GM23248 (cell line): ENCODE measurements around the gene SMC1B.

Experiments used
- EZH2 ChIP-seq: fragments of 200-600 bp; sonication (generic); IDR thresholded peaks from 2 replicates; pipeline ENCODE4 v1.6.1; 2018; ENCODE audit warnings: antibody characterized with exemption, mild to moderate bottlenecking; ENCODE audit not compliant: insufficient read depth, poor library complexity, severe bottlenecking
- EZH2phosphoT487 ChIP-seq: fragments of 200-600 bp; sonication (generic); IDR thresholded peaks from 2 replicates; pipeline ENCODE4 v1.6.1; 2018; ENCODE audit warnings: antibody characterized with exemption, moderate library complexity, mild to moderate bottlenecking, low read depth; ENCODE audit not compliant: insufficient read depth

- TF ChIP-seq EZH2 (no peak), EZH2phosphoT487 (no peak)
Measured at GRCh38 chr22:45336971-45337431, 76.4 kb downstream of the SMC1B start.
